H9 (cell line): Measurements from ENCODE around the gene DBH. TPM values are rescaled to one million over a fixed set of nuclear protein-coding genes. Genes with fewer than 3 reads are reported as not detected.

Experiments used
- DNase-seq: peaks from one replicate; pipeline ENCODE4 v3.0.0-alpha.2; 2017
- H2AFZ ChIP-seq: one replicate; pipeline ENCODE4 v1.6.1; 2013; ENCODE audit warnings: mild to moderate bottlenecking, low read length, control low read depth, moderate library complexity
- H2AK5ac ChIP-seq: 2 replicates; pipeline ENCODE4 v1.6.1; 2013; ENCODE audit warnings: low read length, control low read depth, mixed read lengths; ENCODE audit not compliant: insufficient read length
- H2BK120ac ChIP-seq: one replicate; pipeline ENCODE4 v1.6.1; 2013; ENCODE audit warnings: low read depth, mild to moderate bottlenecking, low read length, control low read depth, inconsistent platforms; ENCODE audit not compliant: poor library complexity, severe bottlenecking
- H2BK12ac ChIP-seq: 2 replicates; pipeline ENCODE4 v1.6.1; 2013; ENCODE audit warnings: low read length, control low read depth, mixed read lengths, low read depth; ENCODE audit not compliant: insufficient read length
- H2BK15ac ChIP-seq: 2 replicates; pipeline ENCODE4 v1.6.1; 2013; ENCODE audit warnings: low read depth, low read length, control low read depth
- H2BK20ac ChIP-seq: one replicate; pipeline ENCODE4 v1.6.1; 2013; ENCODE audit warnings: low read depth, mild to moderate bottlenecking, low read length, control low read depth, inconsistent platforms; ENCODE audit not compliant: poor library complexity, severe bottlenecking
- H2BK5ac ChIP-seq: 2 replicates; pipeline ENCODE4 v1.6.1; 2013; ENCODE audit warnings: low read length, control low read depth, mixed read lengths; ENCODE audit not compliant: insufficient read length
- H3K14ac ChIP-seq: 2 replicates; pipeline ENCODE4 v1.6.1; 2013; ENCODE audit warnings: low read length, control low read depth; ENCODE audit not compliant: insufficient read depth
- H3K18ac ChIP-seq: 2 replicates; pipeline ENCODE4 v1.6.1; 2013; ENCODE audit warnings: low read depth, mild to moderate bottlenecking, mixed read lengths, low read length, control low read depth; ENCODE audit not compliant: insufficient read length
- H3K23ac ChIP-seq: 2 replicates; pipeline ENCODE4 v1.6.1; 2013; ENCODE audit warnings: low read length, control low read depth, mixed read lengths, low read depth; ENCODE audit not compliant: insufficient read length
- H3K23me2 ChIP-seq: 2 replicates; pipeline ENCODE4 v1.6.1; 2013; ENCODE audit warnings: low read depth, mild to moderate bottlenecking, mixed read lengths, low read length, control low read depth; ENCODE audit not compliant: insufficient read length, poor library complexity, severe bottlenecking
- H3K27ac ChIP-seq: 2 replicates; pipeline ENCODE4 v1.5.1; 2013; ENCODE audit warnings: low read length, control low read depth, mixed read lengths, low read depth; ENCODE audit not compliant: insufficient read length
- H3K27me3 ChIP-seq: 2 replicates; pipeline ENCODE4 v1.6.1; 2013; ENCODE audit warnings: low read length, control low read depth, inconsistent platforms; ENCODE audit not compliant: insufficient read depth
- H3K4ac ChIP-seq: 2 replicates; pipeline ENCODE4 v1.6.1; 2013; ENCODE audit warnings: low read depth, mild to moderate bottlenecking, control low read depth, inconsistent platforms, low read length, moderate library complexity
- H3K4me1 ChIP-seq: 2 replicates; pipeline ENCODE4 v1.6.1; 2013; ENCODE audit warnings: low read length, control low read depth, inconsistent platforms; ENCODE audit not compliant: insufficient read depth
- H3K4me2 ChIP-seq: 2 replicates; pipeline ENCODE4 v1.6.1; 2013; ENCODE audit warnings: low read length, control low read depth, mixed read lengths; ENCODE audit not compliant: insufficient read length, insufficient read depth
- H3K56ac ChIP-seq: 2 replicates; pipeline ENCODE4 v1.6.1; 2013; ENCODE audit warnings: low read depth, mild to moderate bottlenecking, mixed read lengths, low read length, control low read depth; ENCODE audit not compliant: insufficient read length
- H3K79me1 ChIP-seq: 2 replicates; pipeline ENCODE4 v1.6.1; 2013; ENCODE audit warnings: low read depth, mild to moderate bottlenecking, moderate library complexity, low read length, control low read depth, inconsistent platforms; ENCODE audit not compliant: insufficient read depth, poor library complexity, severe bottlenecking
- H3K79me2 ChIP-seq: 2 replicates; pipeline ENCODE4 v1.6.1; 2013; ENCODE audit warnings: low read length, control low read depth, inconsistent platforms; ENCODE audit not compliant: insufficient read depth
- H3K9ac ChIP-seq: 2 replicates; pipeline ENCODE4 v1.6.1; 2013; ENCODE audit warnings: low read length, control low read depth, mixed read lengths; ENCODE audit not compliant: insufficient read length; ENCODE audit errors: extremely low read depth
- H3K9me3 ChIP-seq: one replicate; pipeline ENCODE4 v1.6.1; 2013; ENCODE audit warnings: low read depth, low read length, inconsistent platforms; ENCODE audit not compliant: control insufficient read depth
- H3T11ph ChIP-seq: one replicate; pipeline ENCODE4 v1.6.1; 2013; ENCODE audit warnings: mild to moderate bottlenecking, low read length, control low read depth, inconsistent platforms
- H4K20me1 ChIP-seq: one replicate; pipeline ENCODE4 v1.6.1; 2013; ENCODE audit not compliant: control insufficient read depth, insufficient read length, insufficient read depth
- H4K5ac ChIP-seq: 2 replicates; pipeline ENCODE4 v1.6.1; 2013; ENCODE audit warnings: low read depth, mild to moderate bottlenecking, mixed read lengths, low read length, control low read depth; ENCODE audit not compliant: insufficient read length
- H4K8ac ChIP-seq: replicated peaks from 2 replicates; pipeline ENCODE4 v1.6.1; 2013; ENCODE audit warnings: low read length, control low read depth, mixed read lengths, low read depth; ENCODE audit not compliant: insufficient read length
- H4K91ac ChIP-seq: 2 replicates; pipeline ENCODE4 v1.6.1; 2013; ENCODE audit warnings: low read depth, mild to moderate bottlenecking, moderate library complexity, mixed read lengths, low read length, control low read depth; ENCODE audit not compliant: insufficient read length
- H3K27ac Mint-ChIP-seq, 3 experiments: 2 replicates in 2 of 3; 3 replicates in 1 of 3; pipeline ENCODE4 v1.8.0; 2020 to 2021; ENCODE audit warnings: mixed read lengths in 3 of 3, mild to moderate bottlenecking in 1 of 3, moderate library complexity in 1 of 3
- H3K27me3 Mint-ChIP-seq: 2 replicates; pipeline ENCODE4 v1.8.0; 2021; ENCODE audit warnings: low read depth, mild to moderate bottlenecking, moderate library complexity, mixed read lengths
- H3K36me3 Mint-ChIP-seq, 3 experiments: 2 replicates in 2 of 3; 3 replicates in 1 of 3; pipeline ENCODE4 v1.8.0; 2020 to 2021; ENCODE audit warnings: low read depth in 3 of 3, mixed read lengths in 3 of 3; ENCODE audit not compliant: insufficient read depth in 1 of 3
- H3K4me1 Mint-ChIP-seq, 2 experiments: 2 replicates each; pipeline ENCODE4 v1.8.0; 2020; ENCODE audit warnings: mixed read lengths in 2 of 2
- H3K4me3 Mint-ChIP-seq, 2 experiments: 2 replicates in 1 of 2; 3 replicates in 1 of 2; pipeline ENCODE4 v1.8.0; 2020 to 2021; ENCODE audit warnings: mild to moderate bottlenecking in 2 of 2, mixed read lengths in 2 of 2, moderate library complexity in 1 of 2
- H3K9me3 Mint-ChIP-seq, 2 experiments: 2 replicates in 1 of 2; 3 replicates in 1 of 2; pipeline ENCODE4 v1.8.0; 2020; ENCODE audit warnings: mild to moderate bottlenecking in 2 of 2, mixed read lengths in 2 of 2, moderate library complexity in 1 of 2
- WGBS: extraction: QIAGEN DNeasy Blood & Tissue Kit; methylation state at CpG from one replicate; pipeline ENCODE4 v1.1.7; 2013; ENCODE audit warnings: missing lambda C conversion rate, low lambda C conversion rate, mixed read lengths; ENCODE audit not compliant: insufficient read length; ENCODE audit errors: extremely low coverage; 5-methylcytosine and 5-hydroxymethylcytosine counted together
- total RNA-seq: library from RNA; stranded (reverse); gene quantifications from 2 replicates; pipeline ENCODE4 v1.2.1, GENCODE V29; 2021
- TF ChIP-seq, protein P1 (sequence below): fragments of 200-600 bp; sonication (generic); conservative IDR thresholded peaks from 3 replicates; pipeline ENCODE4 v1.8.0; 2021; ENCODE audit warnings: antibody characterized with exemption, mild to moderate bottlenecking

DBH gene
- total RNA-seq, 1 experiment from 2014 or later: not detected

- no peak overlapping the region for H3K14ac ChIP-seq
- no CpG with 5 or more reads among the region's 10 CpGs for WGBS
- TF ChIP-seq, protein P1, sequence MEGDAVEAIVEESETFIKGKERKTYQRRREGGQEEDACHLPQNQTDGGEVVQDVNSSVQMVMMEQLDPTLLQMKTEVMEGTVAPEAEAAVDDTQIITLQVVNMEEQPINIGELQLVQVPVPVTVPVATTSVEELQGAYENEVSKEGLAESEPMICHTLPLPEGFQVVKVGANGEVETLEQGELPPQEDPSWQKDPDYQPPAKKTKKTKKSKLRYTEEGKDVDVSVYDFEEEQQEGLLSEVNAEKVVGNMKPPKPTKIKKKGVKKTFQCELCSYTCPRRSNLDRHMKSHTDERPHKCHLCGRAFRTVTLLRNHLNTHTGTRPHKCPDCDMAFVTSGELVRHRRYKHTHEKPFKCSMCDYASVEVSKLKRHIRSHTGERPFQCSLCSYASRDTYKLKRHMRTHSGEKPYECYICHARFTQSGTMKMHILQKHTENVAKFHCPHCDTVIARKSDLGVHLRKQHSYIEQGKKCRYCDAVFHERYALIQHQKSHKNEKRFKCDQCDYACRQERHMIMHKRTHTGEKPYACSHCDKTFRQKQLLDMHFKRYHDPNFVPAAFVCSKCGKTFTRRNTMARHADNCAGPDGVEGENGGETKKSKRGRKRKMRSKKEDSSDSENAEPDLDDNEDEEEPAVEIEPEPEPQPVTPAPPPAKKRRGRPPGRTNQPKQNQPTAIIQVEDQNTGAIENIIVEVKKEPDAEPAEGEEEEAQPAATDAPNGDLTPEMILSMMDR: no peak
- H3K79me2 ChIP-seq: no peaks in the 10 kb centered on the region
- H4K91ac ChIP-seq: no peak overlapping the region
- no peaks in the 10 kb centered on the region; the same call in 1 of the 2 replicates for H3K27me3 ChIP-seq
- Mint-ChIP-seq H3K27me3 (peaks cover 19% of the 10 kb centered on the region), H3K4me3 (no peak overlapping the region), H3K4me1 (peaks cover 5 to 25% of the 10 kb centered on the region in 2 experiments; a peak in 3 of 4 replicates), H3K9me3 (peaks cover 9 to 11% of the 10 kb centered on the region in 2 experiments), H3K36me3 (peaks cover 3 to 5% (median 5%) of the 10 kb centered on the region in 3 experiments; a peak in 6 of 7 replicates), H3K27ac (no peak overlapping the region)
- no peak overlapping the region for H3K4me2 ChIP-seq
- no peak overlapping the region for H2BK5ac ChIP-seq
- no peak overlapping the region for H2AFZ ChIP-seq
- no peak overlapping the region for H2BK15ac ChIP-seq
- H2AK5ac ChIP-seq: no peak overlapping the region
- no peak overlapping the region for H2BK120ac ChIP-seq
- no peak overlapping the region for H3K27ac ChIP-seq
- no peak overlapping the region for H3T11ph ChIP-seq
- no peak overlapping the region for H3K23ac ChIP-seq
- H4K5ac ChIP-seq: no peak overlapping the region
- DNase-seq: no peak
- H3K23me2 ChIP-seq: no peaks in the 10 kb centered on the region
- no peak overlapping the region for H3K56ac ChIP-seq
- H3K9me3 ChIP-seq: no peaks in the 10 kb centered on the region
- no peaks in the 10 kb centered on the region for H3K4me1 ChIP-seq
- H4K8ac ChIP-seq: no peak overlapping the region
- H2BK12ac ChIP-seq: no peak overlapping the region
- H2BK20ac ChIP-seq: no peak overlapping the region
- H3K79me1 ChIP-seq: no peaks in the 10 kb centered on the region
- H3K9ac ChIP-seq: no peak overlapping the region
- no peaks in the 10 kb centered on the region for H4K20me1 ChIP-seq
- H3K18ac ChIP-seq: no peak overlapping the region
- no peak overlapping the region for H3K4ac ChIP-seq
These were observed 33.9 kb upstream of the DBH start for GRCh38 chr9:133602277-133602676.
